Activated naive CD4-positive, alpha-beta T cell treated with anti-CD3 and anti-CD28 coated beads, Interleukin-2, amount 50 U/mL, for 24 hours (primary cell): ENCODE results near the gene TUBB8.

ENCODE experiments used
- H3K27ac Mint-ChIP-seq: one replicate; pipeline ENCODE4 v1.8.0; 2021; ENCODE audit warnings: mild to moderate bottlenecking, mixed read lengths
- H3K27me3 Mint-ChIP-seq: one replicate; pipeline ENCODE4 v1.8.0; 2021; ENCODE audit warnings: mixed read lengths
- H3K36me3 Mint-ChIP-seq: one replicate; pipeline ENCODE4 v1.8.0; 2021; ENCODE audit warnings: mixed read lengths
- H3K4me1 Mint-ChIP-seq: one replicate; pipeline ENCODE4 v1.8.0; 2021; ENCODE audit warnings: mixed read lengths
- H3K4me3 Mint-ChIP-seq: one replicate; pipeline ENCODE4 v1.8.0; 2021; ENCODE audit warnings: mild to moderate bottlenecking, mixed read lengths
- H3K9me3 Mint-ChIP-seq: one replicate; pipeline ENCODE4 v1.8.0; 2021; ENCODE audit warnings: mixed read lengths

TUBB8 gene

GRCh38 chr10:48996-49395, at the start of gene TUBB8:
TUBB8 (minus strand) TSS chr10:49296; CDS start chr10:49238, 58 bp downstream.
- no peaks in the 10 kb centered on the region for H3K36me3 Mint-ChIP-seq
- no peak within 1 kb of the TSS for H3K27ac Mint-ChIP-seq
- H3K9me3 Mint-ChIP-seq = no peaks in the 10 kb centered on the region
- H3K27me3 Mint-ChIP-seq = no peaks in the 10 kb centered on the region
- no peaks in the 10 kb centered on the region for H3K4me1 Mint-ChIP-seq
- no peak within 1 kb of the TSS for H3K4me3 Mint-ChIP-seq

DNA sequence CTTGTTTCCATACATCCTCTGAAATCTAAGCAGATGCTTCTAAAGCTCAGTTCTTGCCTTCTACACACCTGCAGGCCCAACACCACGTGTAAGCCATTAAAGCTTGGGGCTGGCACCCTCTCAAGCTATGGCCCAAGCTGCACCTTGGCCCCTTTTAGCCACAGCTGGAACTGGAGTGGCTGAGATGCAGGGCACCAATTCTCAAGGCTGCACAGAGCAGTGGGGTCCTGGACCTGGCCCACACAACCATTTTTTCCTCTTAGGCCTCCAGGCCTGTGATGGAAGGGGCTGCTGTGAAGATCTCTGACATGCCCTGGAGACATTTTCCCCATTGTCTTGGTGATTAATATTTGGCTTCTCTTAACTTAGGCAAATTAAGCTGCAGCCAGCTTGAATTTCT, 47.4 kb upstream of the TUBB8 start:
- Mint-ChIP-seq H3K36me3 (no peaks in the 10 kb centered on the region), H3K27ac (no peak overlapping the region), H3K9me3 (peaks cover 5% of the 10 kb centered on the region), H3K27me3 (peaks cover 1% of the 10 kb centered on the region), H3K4me1 (no peaks in the 10 kb centered on the region), H3K4me3 (no peak overlapping the region)

DNA sequence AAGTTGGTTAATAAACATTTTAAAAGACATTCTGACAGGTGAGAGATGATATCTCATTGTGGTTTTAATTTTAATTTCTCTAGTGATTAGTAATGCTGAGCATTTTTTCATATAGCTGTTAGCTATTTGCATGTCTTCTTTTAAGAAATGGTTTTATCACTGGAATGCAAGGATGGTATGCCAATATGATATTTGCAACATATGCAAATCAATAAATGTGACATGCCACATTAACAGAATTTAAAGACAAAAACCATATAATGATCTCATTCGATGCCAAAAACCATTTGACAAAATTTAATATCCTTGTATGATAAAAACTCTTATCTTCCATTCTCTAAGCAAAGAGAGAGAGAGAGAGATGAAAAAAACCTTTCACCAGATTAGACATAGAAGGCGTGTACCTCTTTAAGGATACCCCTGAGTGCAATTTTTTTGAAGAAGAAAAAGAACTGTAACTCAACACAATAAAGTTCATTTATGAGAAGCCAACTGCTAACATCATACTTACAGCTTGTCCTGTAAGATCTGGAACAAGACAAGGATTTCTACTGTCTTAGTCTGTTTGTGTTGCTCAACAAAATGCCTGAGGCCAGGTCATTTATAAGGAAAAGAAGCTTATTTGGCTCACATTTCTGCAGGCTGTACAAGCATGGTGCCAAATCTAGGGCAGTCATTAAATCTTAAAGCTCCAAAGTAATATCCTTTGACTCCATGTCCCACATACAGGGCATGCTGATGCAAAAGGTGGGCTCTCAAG, 46.4 kb upstream of the TUBB8 start:
- H3K4me3 Mint-ChIP-seq = no peak overlapping the region
- no peaks in the 10 kb centered on the region for H3K36me3 Mint-ChIP-seq
- H3K9me3 Mint-ChIP-seq = peaks cover 5% of the 10 kb centered on the region
- H3K4me1 Mint-ChIP-seq = no peaks in the 10 kb centered on the region
- H3K27ac Mint-ChIP-seq = no peak overlapping the region
- peaks cover 1% of the 10 kb centered on the region for H3K27me3 Mint-ChIP-seq

DNA sequence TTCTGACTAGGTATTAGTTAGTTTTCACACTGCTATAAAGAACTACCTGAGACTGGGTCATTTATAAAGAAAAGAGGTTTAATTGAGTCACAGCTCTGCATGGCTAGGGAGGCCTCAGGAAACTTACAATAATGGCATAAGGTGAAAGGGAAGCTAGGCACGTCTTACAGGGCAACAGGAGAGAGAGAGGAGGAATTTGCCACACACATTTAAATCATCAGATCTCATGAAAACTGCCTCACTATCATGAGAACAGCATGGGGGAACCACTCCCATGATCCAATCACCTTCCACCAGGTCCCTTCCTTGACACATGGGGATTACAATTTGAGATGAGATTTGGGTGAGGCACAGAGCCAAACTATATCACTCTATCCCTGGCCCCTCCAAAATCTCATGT, 45.5 kb upstream of the TUBB8 start:
- Mint-ChIP-seq H3K27me3 (peaks cover 1% of the 10 kb centered on the region), H3K4me3 (no peak overlapping the region), H3K36me3 (no peaks in the 10 kb centered on the region), H3K27ac (no peak overlapping the region), H3K4me1 (no peaks in the 10 kb centered on the region), H3K9me3 (peaks cover 5% of the 10 kb centered on the region)

DNA sequence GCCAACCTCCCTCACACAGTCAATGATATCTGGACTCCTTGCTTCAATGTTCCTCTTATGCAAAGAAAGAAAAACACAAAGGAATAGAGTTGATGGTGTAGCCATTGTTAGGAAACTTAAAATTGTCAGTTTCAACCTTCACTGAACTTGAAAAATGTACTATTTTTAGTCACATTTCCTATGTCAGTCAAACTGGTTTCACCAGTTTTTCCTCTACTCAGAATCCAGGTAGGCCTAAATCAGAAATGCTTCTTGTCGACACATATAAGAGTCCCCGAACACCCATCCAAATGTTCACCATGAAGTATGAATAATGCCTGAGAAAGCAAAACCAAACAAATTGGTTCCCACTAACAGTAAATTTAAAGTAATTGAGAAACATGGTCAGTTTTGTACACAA, 43.8 kb upstream of the TUBB8 start:
- Mint-ChIP-seq H3K9me3 (peaks cover 5% of the 10 kb centered on the region), H3K4me3 (no peak overlapping the region), H3K4me1 (no peaks in the 10 kb centered on the region), H3K36me3 (no peaks in the 10 kb centered on the region), H3K27ac (no peak overlapping the region), H3K27me3 (peaks cover 1% of the 10 kb centered on the region)

- no peak overlapping the region for H3K27ac Mint-ChIP-seq
- H3K4me1 Mint-ChIP-seq = no peaks in the 10 kb centered on the region
- no peak overlapping the region for H3K4me3 Mint-ChIP-seq
- H3K27me3 Mint-ChIP-seq = peaks cover 1% of the 10 kb centered on the region
- H3K36me3 Mint-ChIP-seq = no peaks in the 10 kb centered on the region
- H3K9me3 Mint-ChIP-seq = peaks cover 5% of the 10 kb centered on the region
Observed at GRCh38 chr10:92153-92552, 43.1 kb upstream of the TUBB8 start.

GRCh38 chr10:91313-91712, 42.2 kb upstream of the TUBB8 start:
- H3K36me3 Mint-ChIP-seq = no peaks in the 10 kb centered on the region
- no peaks in the 10 kb centered on the region for H3K4me1 Mint-ChIP-seq
- no peak overlapping the region for H3K27ac Mint-ChIP-seq
- peaks cover 5% of the 10 kb centered on the region for H3K9me3 Mint-ChIP-seq
- peaks cover 1% of the 10 kb centered on the region for H3K27me3 Mint-ChIP-seq
- H3K4me3 Mint-ChIP-seq = no peak overlapping the region

- no peaks in the 10 kb centered on the region for H3K4me1 Mint-ChIP-seq
- no peak overlapping the region for H3K4me3 Mint-ChIP-seq
Observed at GRCh38 chr10:90161-90560, 41.1 kb upstream of the TUBB8 start.

DNA sequence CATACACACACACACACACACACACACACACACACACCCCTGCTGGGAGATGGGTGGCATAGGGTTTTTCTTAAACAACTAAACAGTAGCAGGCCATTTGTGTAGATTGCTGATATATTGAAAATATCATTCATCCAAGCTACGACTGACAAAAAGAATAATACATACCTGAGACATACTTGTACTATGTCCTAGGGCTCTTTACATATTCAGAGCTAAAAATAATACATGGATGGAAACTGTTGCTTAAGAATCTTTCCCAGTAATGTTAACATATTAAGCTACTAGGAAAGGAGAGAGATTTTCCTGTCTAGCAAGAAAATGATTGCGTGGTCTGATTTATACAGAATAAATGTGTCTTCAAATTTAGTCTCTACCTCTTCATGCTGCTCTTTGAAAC, 40.2 kb upstream of the TUBB8 start:
- Mint-ChIP-seq H3K9me3 (no peaks in the 10 kb centered on the region), H3K27me3 (peaks cover 1% of the 10 kb centered on the region), H3K27ac (no peak overlapping the region), H3K4me3 (no peak overlapping the region), H3K4me1 (no peaks in the 10 kb centered on the region), H3K36me3 (no peaks in the 10 kb centered on the region)

More at GRCh38 chr10:90161-90560, 41.1 kb upstream of the TUBB8 start:
- peaks cover 1% of the 10 kb centered on the region for H3K27me3 Mint-ChIP-seq
- no peaks in the 10 kb centered on the region for H3K36me3 Mint-ChIP-seq
- peaks cover 5% of the 10 kb centered on the region for H3K9me3 Mint-ChIP-seq
- no peak overlapping the region for H3K27ac Mint-ChIP-seq

DNA sequence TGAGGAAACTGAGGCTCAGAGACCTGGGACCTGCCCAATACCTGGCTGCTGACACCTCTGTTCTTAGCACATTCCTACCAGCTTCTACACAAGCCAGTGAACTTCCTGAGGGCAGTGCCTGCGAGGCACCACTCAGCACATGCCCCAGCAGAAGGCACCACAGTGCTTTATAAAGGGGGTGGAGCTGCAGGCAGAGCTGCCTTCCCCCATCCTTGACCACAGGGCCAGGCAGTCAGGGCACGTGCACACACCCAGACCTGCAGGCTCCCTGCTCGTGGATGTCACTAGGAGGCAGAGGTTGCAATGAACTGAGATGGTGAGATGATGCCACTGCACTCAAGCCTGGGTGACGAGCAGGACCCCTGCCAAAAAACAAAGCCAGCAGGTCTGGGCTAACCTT, 39.2 kb upstream of the TUBB8 start:
- Mint-ChIP-seq H3K36me3 (no peaks in the 10 kb centered on the region), H3K4me3 (no peak overlapping the region), H3K27ac (no peak overlapping the region), H3K27me3 (no peaks in the 10 kb centered on the region), H3K9me3 (no peaks in the 10 kb centered on the region), H3K4me1 (no peaks in the 10 kb centered on the region)

- Mint-ChIP-seq H3K36me3 (no peaks in the 10 kb centered on the region), H3K9me3 (no peaks in the 10 kb centered on the region), H3K4me1 (no peaks in the 10 kb centered on the region), H3K4me3 (no peak overlapping the region), H3K27ac (no peak overlapping the region), H3K27me3 (no peaks in the 10 kb centered on the region)
Observed at GRCh38 chr10:87177-88080, 38.3 kb upstream of the TUBB8 start.

GRCh38 chr10:86031-86430, 36.9 kb upstream of the TUBB8 start:
- Mint-ChIP-seq H3K4me3 (no peak overlapping the region), H3K4me1 (no peaks in the 10 kb centered on the region), H3K27ac (no peak overlapping the region), H3K36me3 (no peaks in the 10 kb centered on the region), H3K27me3 (peaks cover 1% of the 10 kb centered on the region), H3K9me3 (no peaks in the 10 kb centered on the region)

GRCh38 chr10:85044-85443, 35.9 kb upstream of the TUBB8 start:
- no peaks in the 10 kb centered on the region for H3K9me3 Mint-ChIP-seq
- no peak overlapping the region for H3K4me3 Mint-ChIP-seq
- no peaks in the 10 kb centered on the region for H3K4me1 Mint-ChIP-seq
- H3K27me3 Mint-ChIP-seq = peaks cover 1% of the 10 kb centered on the region
- no peak overlapping the region for H3K27ac Mint-ChIP-seq
- no peaks in the 10 kb centered on the region for H3K36me3 Mint-ChIP-seq

DNA sequence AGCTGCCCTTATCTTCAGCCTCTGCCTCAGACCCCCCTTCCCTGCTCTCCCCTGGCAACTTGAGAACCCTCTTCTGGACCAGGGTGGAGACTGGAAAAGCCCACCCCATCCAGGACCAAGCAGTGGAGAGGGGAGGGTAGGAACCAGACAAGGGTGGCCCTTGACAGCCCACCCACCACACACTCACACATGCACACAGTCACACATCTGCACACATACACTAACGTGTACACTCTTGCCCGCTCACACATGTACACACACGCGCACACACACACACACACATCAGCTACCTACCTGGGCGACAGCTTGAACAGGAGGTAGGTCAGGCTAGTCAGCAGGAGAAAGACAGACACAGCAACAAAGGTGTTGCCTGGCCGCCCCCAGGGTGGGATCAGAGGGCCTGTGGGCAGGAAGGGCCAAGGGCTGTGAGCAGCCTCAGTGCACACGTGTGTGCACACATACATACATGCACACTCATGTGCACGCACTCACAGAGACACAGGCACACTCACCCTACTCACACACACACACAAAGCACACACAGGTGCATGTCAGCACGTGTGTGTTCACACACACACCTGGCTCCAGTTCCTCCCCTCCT, 34.9 kb upstream of the TUBB8 start:
- Mint-ChIP-seq H3K9me3 (no peaks in the 10 kb centered on the region), H3K4me1 (no peaks in the 10 kb centered on the region), H3K27me3 (peaks cover 1% of the 10 kb centered on the region), H3K27ac (no peak overlapping the region), H3K4me3 (no peak overlapping the region), H3K36me3 (no peaks in the 10 kb centered on the region)

DNA sequence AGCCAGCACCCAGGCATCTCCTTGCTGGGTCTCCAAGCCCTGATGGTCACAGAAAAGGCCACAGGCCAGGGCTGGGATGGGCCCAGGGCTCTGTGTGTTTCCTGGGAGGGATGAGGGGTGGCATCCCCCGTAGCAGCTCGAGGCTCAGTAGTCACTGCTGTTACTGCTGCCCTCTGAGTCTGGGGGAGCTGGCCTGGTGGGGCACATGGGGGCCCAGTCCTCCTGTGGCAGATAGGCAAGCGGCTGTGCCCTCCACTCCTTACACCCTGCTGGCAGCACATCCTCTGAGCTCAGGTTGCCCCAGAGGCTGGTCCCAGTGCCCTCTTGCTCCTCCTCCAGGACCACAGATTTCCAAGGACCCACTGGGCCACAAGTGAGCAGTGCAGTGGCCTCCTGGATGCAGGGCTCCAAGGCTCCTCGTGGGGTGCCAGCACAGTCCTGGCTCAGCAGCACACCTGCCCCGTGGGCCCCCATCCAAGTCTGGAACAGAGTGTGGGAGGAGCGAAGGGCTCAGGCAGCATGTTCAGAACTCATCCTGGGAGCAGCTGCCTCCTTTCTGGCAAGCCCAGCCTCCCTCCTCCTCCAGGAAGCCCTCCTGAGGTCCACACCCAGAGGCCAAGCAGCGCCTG, 31.5 kb upstream of the TUBB8 start:
- Mint-ChIP-seq H3K4me3 (no peak overlapping the region), H3K4me1 (no peaks in the 10 kb centered on the region), H3K27me3 (peaks cover 3% of the 10 kb centered on the region), H3K27ac (no peak overlapping the region), H3K9me3 (no peaks in the 10 kb centered on the region), H3K36me3 (no peaks in the 10 kb centered on the region)
